Gastroesophageal sphincter (tissue), 4 donors: ENCODE measurements around the gene SLC25A27. TPM values are rescaled to one million over a fixed set of nuclear protein-coding genes. Genes with fewer than 3 reads are reported as not detected.
A peak's percentile ranks its signal among the peaks of the same experiment; 100 is the strongest.

ENCODE experiments used
- ATAC-seq: fragments of 150-250 bp; one replicate; pipeline ENCODE4 v1.9.1; 2016; ENCODE audit warnings: mild to moderate bottlenecking, moderate library complexity
- H3K27ac ChIP-seq, 4 donors: fragments of 200-600 bp; sonication (generic) in 3 of 4; 1 replicate in 3 of 4; 2 replicates in 1 of 4; pipeline ENCODE4 v1.5.1; 2016 to 2019
- H3K27me3 ChIP-seq: fragments of 200-600 bp; sonication (generic); one replicate; pipeline ENCODE4 v1.5.1; 2019
- H3K36me3 ChIP-seq, 2 donors: fragments of 200-600 bp; sonication (generic); one replicate each; pipeline ENCODE4 v1.5.1; 2019; ENCODE audit warnings: control low read depth in 1 of 2
- H3K4me1 ChIP-seq, 3 donors: fragments of 200-600 bp; sonication (generic); 1 replicate in 2 of 3; 2 replicates in 1 of 3; pipeline ENCODE4 v1.5.1; 2016 to 2019; ENCODE audit warnings: control low read depth in 2 of 3
- H3K4me3 ChIP-seq, 2 donors: fragments of 200-600 bp; sonication (generic); one replicate each; pipeline ENCODE4 v1.5.1; 2019; ENCODE audit warnings: mild to moderate bottlenecking in 1 of 2, moderate library complexity in 1 of 2
- H3K9me3 ChIP-seq, 3 donors: fragments of 200-600 bp; sonication (generic); one replicate each; pipeline ENCODE4 v1.5.1; 2017 to 2019; ENCODE audit warnings: control low read depth in 2 of 3
- CTCF ChIP-seq, 4 experiments: fragments of 200-600 bp in 2 of 4; fragments of 450-650 bp in 2 of 4; sonication (generic) in 1 of 4; IDR thresholded peaks; one replicate each; pipeline ENCODE4 v1.5.1; 2017 to 2019; ENCODE audit warnings: antibody characterized with exemption in 4 of 4, mild to moderate bottlenecking in 2 of 4, moderate library complexity in 2 of 4
- EP300 ChIP-seq: sonication (generic); formaldehyde crosslinking; IDR thresholded peaks from one replicate; pipeline ENCODE4 v1.6.1; 2017; ENCODE audit warnings: antibody characterized with exemption, mild to moderate bottlenecking
- POLR2A ChIP-seq, 2 donors: fragments of 450-650 bp; IDR thresholded peaks; one replicate each; pipeline ENCODE4 v1.6.1; 2017; ENCODE audit warnings: antibody characterized with exemption in 2 of 2, mild to moderate bottlenecking in 2 of 2, moderate library complexity in 1 of 2
- POLR2AphosphoS5 ChIP-seq: sonication (generic); formaldehyde crosslinking; IDR thresholded peaks from one replicate; pipeline ENCODE4 v1.6.1; 2017; ENCODE audit warnings: antibody characterized with exemption
- WGBS, 2 donors: methylation state at CpG; one replicate each; pipeline ENCODE4 v1.1.5; 2018; ENCODE audit warnings: low coverage in 1 of 2; 5-methylcytosine and 5-hydroxymethylcytosine counted together
- total RNA-seq, 4 donors: library from RNA; depleted of rRNA; stranded (reverse); fragments of >200 nt; gene quantifications; one replicate each; pipeline ENCODE4 v1.1.0, GENCODE V29; 2016

SLC25A27 gene
- total RNA-seq, 4 donors from 2014 or later: 7.8 to 82.2 (median 47.3) TPM

GRCh38 chr6:46612645-46613044 lies 40.1 kb upstream of the SLC25A27 start:
- TF ChIP-seq POLR2AphosphoS5 (peak; percentile 18), EP300 (no peak)
- Histone ChIP-seq H3K27me3 (no peaks in the 10 kb centered on the region), H3K9me3 (no peaks in the 10 kb centered on the region), H3K4me1 (peaks cover 0 to 8% (median 0%) of the 10 kb centered on the region in 3 donors), H3K36me3 (peaks cover 0 to 6% of the 10 kb centered on the region in 2 donors), H3K27ac (no peak overlapping the region), H3K4me3 (no peak overlapping the region)
- 32 to 33% methylated on average over 1 to 2 of the region's 2 CpGs for WGBS, 2 donors
- ATAC-seq: peak; percentile 43

- no peak overlapping the region for H3K27ac ChIP-seq
- H3K27me3 ChIP-seq: no peaks in the 10 kb centered on the region
- no peaks in the 10 kb centered on the region for H3K4me1 ChIP-seq
- H3K4me3 ChIP-seq: no peak overlapping the region
- H3K36me3 ChIP-seq: peaks cover 0 to 24% of the 10 kb centered on the region in 2 donors
- 81 to 100% methylated on average over 1 of the region's 1 CpG for WGBS, 2 donors
- H3K9me3 ChIP-seq: peaks cover 0 to 4% (median 0%) of the 10 kb centered on the region in 3 donors
- no peak for TF ChIP-seq POLR2AphosphoS5
- no peak for TF ChIP-seq EP300
- TF ChIP-seq POLR2A (IDR thresholded peaks at IDR 0.05): no peak
- no peak for TF ChIP-seq CTCF (IDR thresholded peaks at IDR 0.05)
- ATAC-seq: no peak
Measured at GRCh38 chr6:46618726-46619125, 34.0 kb upstream of the SLC25A27 start.

GRCh38 chr6:46626228-46626909 lies 26.4 kb upstream of the SLC25A27 start:
- Histone ChIP-seq H3K27ac (peak overlapping the region in 1 of 4 donors; percentile 46), H3K9me3 (peaks cover 0 to 3% (median 0%) of the 10 kb centered on the region in 3 donors), H3K4me3 (peak overlapping the region in 1 of 2 donors; percentile 25), H3K4me1 (peaks cover 0 to 33% (median 0%) of the 10 kb centered on the region in 3 donors), H3K27me3 (no peaks in the 10 kb centered on the region), H3K36me3 (peaks cover 0 to 26% of the 10 kb centered on the region in 2 donors)
- 5 to 26% methylated on average over 3 of the region's 3 CpGs for WGBS, 2 donors
- ATAC-seq: peak; percentile 48
- TF ChIP-seq POLR2AphosphoS5 (peak; percentile 9), CTCF (IDR thresholded peaks at IDR 0.05) (peak; percentile 47 to 85 (median 72)), POLR2A (IDR thresholded peaks at IDR 0.05) (no peak)

- Histone ChIP-seq H3K27me3 (no peaks in the 10 kb centered on the region), H3K4me3 (no peak overlapping the region), H3K27ac (peak overlapping the region in 1 of 4 donors; percentile 16), H3K36me3 (peaks cover 0 to 25% of the 10 kb centered on the region in 2 donors), H3K9me3 (no peaks in the 10 kb centered on the region), H3K4me1 (peaks cover 0 to 33% (median 0%) of the 10 kb centered on the region in 3 donors)
- ATAC-seq: no peak
- TF ChIP-seq POLR2AphosphoS5: no peak
- WGBS, 2 donors: 96 to 97% methylated on average over 4 of the region's 4 CpGs
Measured at GRCh38 chr6:46626976-46627375, 25.8 kb upstream of the SLC25A27 start.

GRCh38 chr6:46628498-46628897 lies 24.3 kb upstream of the SLC25A27 start:
- no peak for ATAC-seq
- TF ChIP-seq EP300 (no peak), POLR2A (IDR thresholded peaks at IDR 0.05) (no peak), CTCF (IDR thresholded peaks at IDR 0.05) (no peak), POLR2AphosphoS5 (no peak)
- Histone ChIP-seq H3K4me3 (no peak overlapping the region), H3K9me3 (no peaks in the 10 kb centered on the region), H3K36me3 (peaks cover 0 to 10% of the 10 kb centered on the region in 2 donors), H3K27me3 (no peaks in the 10 kb centered on the region), H3K4me1 (peaks cover 0 to 33% (median 0%) of the 10 kb centered on the region in 3 donors), H3K27ac (peak overlapping the region in 1 of 4 donors; percentile 32)
- 57% methylated on average over 1 of the region's 1 CpG for WGBS, 2 donors

- TF ChIP-seq POLR2AphosphoS5 (no peak), POLR2A (IDR thresholded peaks at IDR 0.05) (no peak), EP300 (no peak)
- Histone ChIP-seq H3K9me3 (no peaks in the 10 kb centered on the region), H3K4me1 (peaks cover 0 to 33% (median 0%) of the 10 kb centered on the region in 3 donors), H3K4me3 (no peak overlapping the region), H3K36me3 (peaks cover 0 to 5% of the 10 kb centered on the region in 2 donors), H3K27ac (peak overlapping the region in 1 of 4 donors; percentile 32), H3K27me3 (no peaks in the 10 kb centered on the region)
- 65 to 69% methylated on average over 3 of the region's 3 CpGs for WGBS, 2 donors
- no peak for ATAC-seq
Measured at GRCh38 chr6:46628976-46629375, 23.8 kb upstream of the SLC25A27 start.
